B cell (primary cell): ENCODE results near the gene RABGAP1L.

ENCODE experiments used
- EZH2 ChIP-seq: IDR thresholded peaks from 2 replicates; pipeline ENCODE4 v1.6.1; 2012; ENCODE audit warnings: borderline replicate concordance, low read depth, mild to moderate bottlenecking, moderate library complexity, low read length; ENCODE audit not compliant: insufficient read depth, poor library complexity, severe bottlenecking
- TF ChIP-seq, protein P1 (sequence below): fragments of 200-600 bp; IDR thresholded peaks from one replicate; pipeline ENCODE4 v1.8.0; 2022; ENCODE audit warnings: antibody characterized with exemption, mild to moderate bottlenecking

DNA sequence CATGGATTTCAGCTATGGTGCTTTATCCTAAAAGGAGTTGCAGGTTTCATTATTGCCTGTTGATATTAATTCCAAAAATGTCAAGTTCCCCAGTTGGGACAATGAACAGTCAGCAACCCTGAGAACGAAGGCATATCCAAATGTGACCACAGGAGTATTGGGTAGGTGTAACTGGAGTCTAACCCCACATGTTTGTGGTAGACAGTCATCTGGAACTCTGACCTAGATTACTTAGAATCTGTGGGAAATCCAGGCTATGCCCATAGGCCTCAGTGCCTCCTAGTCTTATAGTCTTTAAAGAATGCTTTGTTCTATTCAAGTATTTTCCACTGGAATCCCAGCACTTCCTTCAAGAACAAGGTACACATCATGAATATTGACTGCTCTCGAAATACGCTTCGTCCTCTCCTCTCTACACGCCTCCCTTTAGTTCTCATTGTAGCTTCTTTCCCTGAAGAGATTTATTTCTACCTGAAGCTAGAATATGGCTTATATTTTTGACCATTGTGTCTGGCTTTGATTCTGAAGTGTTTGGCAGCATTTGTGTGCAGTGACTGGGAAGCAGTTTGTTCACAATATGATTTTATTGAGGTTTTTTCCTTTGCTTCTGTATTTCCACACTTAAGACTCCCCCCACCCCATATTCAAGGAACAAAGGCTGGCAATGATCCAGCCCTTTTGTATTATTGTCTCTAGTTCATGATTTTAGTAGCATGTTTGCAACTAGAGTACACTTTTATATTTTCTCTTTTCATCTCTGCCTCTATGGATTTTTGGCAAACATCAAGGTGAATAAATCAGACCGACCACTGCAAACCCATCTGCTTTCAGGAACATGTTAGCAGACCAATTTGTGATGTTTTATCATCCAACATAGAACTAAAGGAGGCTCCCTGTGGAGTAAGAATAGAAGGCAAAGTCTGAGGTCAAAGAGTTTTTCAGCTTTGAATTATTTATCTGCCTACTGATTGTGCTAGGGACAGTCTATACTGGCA lies 467.0 kb downstream of the RABGAP1L start:
- no peak for TF ChIP-seq EZH2
- TF ChIP-seq, protein P1, sequence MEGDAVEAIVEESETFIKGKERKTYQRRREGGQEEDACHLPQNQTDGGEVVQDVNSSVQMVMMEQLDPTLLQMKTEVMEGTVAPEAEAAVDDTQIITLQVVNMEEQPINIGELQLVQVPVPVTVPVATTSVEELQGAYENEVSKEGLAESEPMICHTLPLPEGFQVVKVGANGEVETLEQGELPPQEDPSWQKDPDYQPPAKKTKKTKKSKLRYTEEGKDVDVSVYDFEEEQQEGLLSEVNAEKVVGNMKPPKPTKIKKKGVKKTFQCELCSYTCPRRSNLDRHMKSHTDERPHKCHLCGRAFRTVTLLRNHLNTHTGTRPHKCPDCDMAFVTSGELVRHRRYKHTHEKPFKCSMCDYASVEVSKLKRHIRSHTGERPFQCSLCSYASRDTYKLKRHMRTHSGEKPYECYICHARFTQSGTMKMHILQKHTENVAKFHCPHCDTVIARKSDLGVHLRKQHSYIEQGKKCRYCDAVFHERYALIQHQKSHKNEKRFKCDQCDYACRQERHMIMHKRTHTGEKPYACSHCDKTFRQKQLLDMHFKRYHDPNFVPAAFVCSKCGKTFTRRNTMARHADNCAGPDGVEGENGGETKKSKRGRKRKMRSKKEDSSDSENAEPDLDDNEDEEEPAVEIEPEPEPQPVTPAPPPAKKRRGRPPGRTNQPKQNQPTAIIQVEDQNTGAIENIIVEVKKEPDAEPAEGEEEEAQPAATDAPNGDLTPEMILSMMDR: no peak
